HUES6 (cell line): Measurements from ENCODE around the gene ADARB2.

Source experiments
- H3K27ac ChIP-seq: 2 replicates; pipeline ENCODE4 v1.7.0; 2013; ENCODE audit warnings: low read depth, mild to moderate bottlenecking, low read length, inconsistent platforms
- H3K27me3 ChIP-seq: 2 replicates; pipeline ENCODE4 v1.6.1; 2013; ENCODE audit warnings: low read length; ENCODE audit not compliant: control insufficient read depth, insufficient read depth
- H3K36me3 ChIP-seq: 2 replicates; pipeline ENCODE4 v1.6.1; 2013; ENCODE audit warnings: low read length; ENCODE audit not compliant: control insufficient read depth, insufficient read depth
- H3K4me1 ChIP-seq: 2 replicates; pipeline ENCODE4 v1.6.1; 2013; ENCODE audit warnings: low read length; ENCODE audit not compliant: control insufficient read depth, insufficient read depth
- H3K4me3 ChIP-seq: 2 replicates; pipeline ENCODE4 v1.5.1; 2013; ENCODE audit warnings: low read depth, low read length
- H3K9ac ChIP-seq: one replicate; pipeline ENCODE4 v1.6.1; 2013; ENCODE audit warnings: mild to moderate bottlenecking, low read length
- H3K9me3 ChIP-seq: 2 replicates; pipeline ENCODE4 v1.6.1; 2013; ENCODE audit warnings: low read depth, low read length; ENCODE audit not compliant: control insufficient read depth, insufficient read depth

Gene ADARB2

DNA sequence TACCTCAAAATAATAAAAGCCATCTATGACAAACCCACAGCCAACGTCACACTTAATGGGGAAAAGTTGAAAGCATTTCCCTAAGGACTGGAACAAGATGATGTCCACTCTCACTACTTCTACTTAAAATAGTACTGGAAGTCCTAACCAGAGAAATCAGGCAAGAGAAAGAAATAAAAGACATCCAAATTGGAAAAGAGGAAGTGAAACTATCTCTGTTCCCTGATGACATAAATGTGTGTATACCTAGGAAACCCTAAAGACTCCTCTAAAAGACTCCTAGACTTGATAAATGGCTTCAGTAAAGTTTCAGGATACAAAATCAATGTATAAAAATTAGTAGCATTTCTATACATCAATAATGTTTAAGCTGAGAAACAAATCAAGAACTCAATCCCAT, 367.0 kb downstream of the ADARB2 start:
- H3K36me3 ChIP-seq = no peaks in the 10 kb centered on the region

DNA sequence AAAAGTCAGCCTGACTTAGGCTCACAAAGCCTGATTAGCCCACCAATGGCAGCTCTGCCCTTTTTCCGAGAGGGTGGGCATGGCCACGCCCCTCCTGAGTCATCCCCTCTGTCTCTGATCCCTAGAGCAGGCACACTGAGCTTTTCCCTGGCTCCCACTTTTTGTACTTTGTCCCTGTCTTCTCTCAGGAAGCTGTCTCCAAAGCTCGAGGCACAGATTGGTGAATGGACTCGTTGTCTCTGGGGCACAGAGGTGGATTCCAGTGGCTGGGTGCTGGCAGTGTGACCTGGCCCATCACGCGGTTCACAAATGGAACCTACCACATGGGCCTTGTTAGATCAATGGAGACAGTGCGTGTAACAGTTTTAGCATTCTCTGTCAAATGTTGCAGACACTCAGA, 367.7 kb downstream of the ADARB2 start:
- Histone ChIP-seq H3K27ac (no peak overlapping the region), H3K4me1 (peaks cover 12% of the 10 kb centered on the region), H3K4me3 (no peak overlapping the region), H3K9ac (no peak overlapping the region), H3K27me3 (no peaks in the 10 kb centered on the region), H3K36me3 (no peaks in the 10 kb centered on the region), H3K9me3 (no peaks in the 10 kb centered on the region)

More for the DNA sequence above, 367.0 kb downstream of the ADARB2 start:
- Histone ChIP-seq H3K27ac (no peak overlapping the region), H3K9ac (no peak overlapping the region), H3K27me3 (no peaks in the 10 kb centered on the region), H3K4me3 (no peak overlapping the region), H3K4me1 (peaks cover 12% of the 10 kb centered on the region), H3K9me3 (no peaks in the 10 kb centered on the region)

DNA sequence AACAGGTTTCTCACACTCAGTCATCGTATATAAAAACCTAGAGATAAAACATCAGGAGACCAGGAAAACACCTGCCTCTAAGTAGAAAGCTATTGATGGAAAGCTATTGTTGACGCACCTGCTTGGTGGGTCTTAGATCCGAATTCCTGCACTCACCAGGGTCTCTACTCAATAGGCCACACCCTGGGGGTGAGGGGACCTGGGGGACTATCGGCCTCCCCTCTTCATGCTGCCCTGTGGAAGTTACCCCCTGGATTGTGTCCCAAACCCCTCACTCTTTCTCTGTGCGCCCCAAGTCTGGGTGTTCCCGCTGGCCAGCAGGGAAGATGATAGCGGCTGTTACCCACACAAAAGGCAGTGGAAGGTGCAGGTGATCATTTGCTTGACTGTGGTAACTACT, 368.1 kb downstream of the ADARB2 start:
- no peak overlapping the region for H3K4me3 ChIP-seq
- no peaks in the 10 kb centered on the region for H3K36me3 ChIP-seq
- no peak overlapping the region for H3K9ac ChIP-seq
- peaks cover 12% of the 10 kb centered on the region for H3K4me1 ChIP-seq
- H3K9me3 ChIP-seq = no peaks in the 10 kb centered on the region
- H3K27me3 ChIP-seq = no peaks in the 10 kb centered on the region
- H3K27ac ChIP-seq = no peak overlapping the region

GRCh38 chr10:1368842-1369171, 368.5 kb downstream of the ADARB2 start:
- no peaks in the 10 kb centered on the region for H3K9me3 ChIP-seq
- H3K4me1 ChIP-seq = peaks cover 12% of the 10 kb centered on the region
- H3K27ac ChIP-seq = no peak overlapping the region
- H3K9ac ChIP-seq = no peak overlapping the region
- no peaks in the 10 kb centered on the region for H3K36me3 ChIP-seq
- H3K4me3 ChIP-seq = no peak overlapping the region
- H3K27me3 ChIP-seq = no peaks in the 10 kb centered on the region

GRCh38 chr10:1367938-1368841, 369.1 kb downstream of the ADARB2 start:
- Histone ChIP-seq H3K9ac (no peak overlapping the region), H3K27ac (no peak overlapping the region), H3K4me1 (peaks cover 12% of the 10 kb centered on the region), H3K9me3 (no peaks in the 10 kb centered on the region), H3K36me3 (no peaks in the 10 kb centered on the region), H3K4me3 (no peak overlapping the region), H3K27me3 (no peaks in the 10 kb centered on the region)

GRCh38 chr10:1366811-1367425, 370.4 kb downstream of the ADARB2 start:
- Histone ChIP-seq H3K27ac (no peak overlapping the region), H3K9me3 (no peaks in the 10 kb centered on the region), H3K27me3 (no peaks in the 10 kb centered on the region), H3K9ac (no peak overlapping the region), H3K4me3 (no peak overlapping the region), H3K4me1 (peaks cover 12% of the 10 kb centered on the region), H3K36me3 (no peaks in the 10 kb centered on the region)

DNA sequence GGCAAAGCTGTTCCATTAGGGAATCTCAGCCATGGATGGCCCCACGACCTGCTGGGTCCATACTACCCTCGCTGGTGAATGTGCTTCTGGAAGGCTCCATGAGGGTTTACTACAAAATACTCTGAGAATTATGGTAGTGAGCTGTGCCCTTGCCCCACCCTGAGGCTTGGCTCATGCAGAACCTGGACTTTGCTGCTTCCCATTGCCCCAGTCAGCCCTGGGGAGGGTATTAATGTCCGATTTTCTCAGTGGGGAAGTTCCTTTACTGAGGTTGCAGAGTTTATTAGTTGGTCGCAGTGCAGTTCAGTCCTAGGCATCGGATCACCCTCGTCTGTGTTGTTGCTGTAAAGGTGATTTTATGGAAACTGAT, 371.0 kb downstream of the ADARB2 start:
- no peaks in the 10 kb centered on the region for H3K27me3 ChIP-seq
- peaks cover 15% of the 10 kb centered on the region for H3K4me1 ChIP-seq
- no peak overlapping the region for H3K9ac ChIP-seq
- H3K27ac ChIP-seq = no peak overlapping the region
- H3K36me3 ChIP-seq = no peaks in the 10 kb centered on the region
- no peak overlapping the region for H3K4me3 ChIP-seq
- no peaks in the 10 kb centered on the region for H3K9me3 ChIP-seq

DNA sequence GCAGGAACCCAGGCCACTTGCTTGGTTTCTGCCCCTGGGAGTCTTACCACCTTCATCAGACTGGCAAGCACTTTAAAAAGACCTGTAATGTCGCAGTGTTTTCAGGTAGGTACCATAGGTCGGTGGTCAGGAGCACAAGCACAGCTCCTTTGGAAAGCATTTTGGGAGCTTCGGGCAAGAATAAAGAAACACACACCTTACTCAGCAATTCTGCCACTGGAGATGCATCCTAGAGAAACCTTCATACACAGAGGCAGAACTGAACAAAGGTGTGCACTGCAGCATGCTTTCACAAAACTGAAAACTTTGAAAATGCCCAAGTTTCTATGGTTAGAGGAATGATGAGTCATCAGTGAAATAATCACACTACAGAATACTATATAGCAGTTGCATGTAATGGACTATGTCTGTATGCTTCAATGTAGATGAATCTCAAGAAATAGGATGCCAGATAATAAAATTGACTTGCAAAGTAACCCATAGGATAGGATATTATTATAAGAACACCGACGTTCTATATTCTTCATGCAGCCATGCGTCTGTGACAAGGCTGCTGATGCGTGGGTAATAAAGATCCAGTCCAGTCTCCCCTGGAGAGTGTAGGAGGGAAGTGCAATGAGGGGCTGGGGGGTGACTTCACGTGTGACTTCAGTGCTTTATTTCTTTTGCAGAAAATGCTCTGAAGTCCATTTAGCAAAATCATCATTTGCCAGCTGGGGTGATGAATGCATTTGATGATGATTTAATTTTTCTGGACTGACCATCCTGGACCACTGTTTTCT, 371.6 kb downstream of the ADARB2 start:
- peaks cover 18% of the 10 kb centered on the region for H3K4me1 ChIP-seq
- no peak overlapping the region for H3K9ac ChIP-seq
- no peaks in the 10 kb centered on the region for H3K36me3 ChIP-seq
- H3K27me3 ChIP-seq = no peaks in the 10 kb centered on the region
- no peak overlapping the region for H3K4me3 ChIP-seq
- no peaks in the 10 kb centered on the region for H3K9me3 ChIP-seq
- H3K27ac ChIP-seq = no peak overlapping the region

- Histone ChIP-seq H3K4me3 (no peak overlapping the region), H3K27me3 (no peaks in the 10 kb centered on the region), H3K36me3 (no peaks in the 10 kb centered on the region), H3K9ac (no peak overlapping the region), H3K9me3 (no peaks in the 10 kb centered on the region), H3K27ac (no peak overlapping the region), H3K4me1 (peaks cover 31% of the 10 kb centered on the region)
These were observed 373.0 kb downstream of the ADARB2 start for GRCh38 chr10:1364151-1364910.

- Histone ChIP-seq H3K4me1 (peaks cover 32% of the 10 kb centered on the region), H3K27me3 (no peaks in the 10 kb centered on the region), H3K36me3 (no peaks in the 10 kb centered on the region), H3K9me3 (no peaks in the 10 kb centered on the region), H3K9ac (no peak overlapping the region), H3K27ac (no peak overlapping the region), H3K4me3 (no peak overlapping the region)
These were observed 373.7 kb downstream of the ADARB2 start for GRCh38 chr10:1363446-1364121.
